Activated CD8-positive, alpha-beta memory T cell treated with anti-CD3 and anti-CD28 coated beads, Interleukin-2, amount 50 U/mL, for 1 hour (primary cell): ENCODE results near the gene ZNF546.
"Not testable (repeated sequence)": the region's sequence is repeated elsewhere in the genome, so short reads cannot be mapped to it uniquely, and the experiment has no call there.

ENCODE experiments used
- DNase-seq: peaks from one replicate; pipeline ENCODE4 v3.0.0-alpha.2; 2020; ENCODE audit errors: extremely low read depth

The ZNF546 gene

DNA sequence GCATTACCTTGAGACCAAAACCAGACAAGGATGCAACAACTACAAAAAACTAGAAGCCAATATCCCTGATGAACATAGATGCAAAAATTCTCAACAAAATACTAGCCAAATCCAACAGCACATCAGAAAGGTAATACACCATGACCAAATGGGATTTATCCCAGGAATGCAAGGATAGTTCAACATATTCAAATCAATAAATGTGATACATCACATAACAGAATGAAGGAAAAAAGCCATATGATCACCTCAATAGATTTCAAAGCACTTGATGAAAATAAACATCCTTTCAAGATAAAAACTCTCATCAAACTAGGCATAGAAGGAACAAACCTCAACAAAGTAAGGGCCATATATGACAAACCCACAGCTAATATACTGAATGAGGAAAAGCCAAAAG lies 10.2 kb upstream of the ZNF546 start:
- DNase-seq, result no peak

GRCh38 chr19:39987167-39987566 lies 9.7 kb upstream of the ZNF546 start:
- DNase-seq, result no peak

DNA sequence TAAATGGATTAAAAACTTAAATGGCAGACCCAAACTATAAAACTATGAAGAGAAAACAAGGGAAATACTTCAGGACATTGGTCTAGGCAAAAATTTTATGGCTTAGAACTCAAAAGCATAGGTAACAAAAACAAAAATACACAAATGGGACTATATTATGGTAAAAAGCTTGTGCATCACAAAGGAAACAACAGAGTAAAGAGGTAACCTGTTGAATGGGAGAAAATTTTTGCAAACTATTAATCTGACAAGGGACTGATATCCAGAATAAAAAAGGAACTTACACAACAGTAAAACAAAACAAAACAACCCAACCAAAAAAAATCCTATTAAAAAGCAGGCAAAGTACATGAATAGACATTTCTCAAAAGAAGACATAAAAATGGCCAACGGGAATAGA lies 9.3 kb upstream of the ZNF546 start:
- DNase-seq, result no peak

DNA sequence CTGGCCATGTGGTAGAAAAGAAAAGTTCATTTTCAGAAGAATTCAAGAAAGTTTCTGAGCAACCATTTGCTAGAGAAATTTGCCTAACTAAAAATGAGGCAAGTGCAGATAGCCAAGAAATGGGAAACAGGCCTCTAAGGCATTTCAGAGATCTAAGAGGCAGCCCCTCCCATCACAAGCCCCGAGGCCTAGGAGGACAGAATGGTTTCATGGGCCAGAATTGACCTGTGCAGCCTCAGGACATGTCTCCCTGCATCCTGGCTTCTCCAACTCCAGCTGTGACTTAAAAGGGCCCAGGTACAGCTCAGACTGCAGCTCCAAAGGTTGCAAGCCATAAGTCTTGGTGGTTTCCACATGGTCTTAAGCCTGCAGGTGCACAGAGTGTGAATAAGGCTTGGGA lies 3.3 kb upstream of the ZNF546 start:
- DNase-seq, result no peak

- DNase-seq, result no peak
Measured at GRCh38 chr19:39994361-39994760, 2.5 kb upstream of the ZNF546 start.

- no peak for DNase-seq
Measured at GRCh38 chr19:39995794-39996193, 1.1 kb upstream of the ZNF546 start.

DNA sequence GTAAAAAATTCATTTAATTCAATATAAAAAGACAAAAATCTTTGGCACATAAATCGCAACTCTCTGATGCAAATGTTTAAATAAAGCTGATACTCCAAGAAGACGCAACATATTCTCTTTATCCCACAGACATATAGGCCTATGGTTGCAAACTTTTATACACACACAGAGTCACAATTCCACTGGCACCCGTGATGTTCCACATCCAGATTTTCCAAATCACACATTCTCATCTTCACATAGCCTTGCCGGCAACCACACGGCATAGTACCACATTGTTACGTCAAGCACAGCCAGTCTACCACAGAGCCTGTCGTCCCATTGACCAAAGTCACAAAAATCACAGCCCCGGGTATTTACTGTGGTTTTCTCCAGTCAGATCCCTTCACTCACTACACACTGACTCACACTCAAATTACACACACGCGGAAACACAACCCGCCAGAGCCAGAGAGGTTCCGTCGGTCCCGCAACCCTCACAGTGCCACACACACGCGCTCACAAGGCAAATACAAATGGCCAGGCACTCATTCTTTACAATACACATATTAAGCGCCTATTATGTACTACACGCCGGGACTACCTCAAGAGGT lies 546 bp upstream of the ZNF546 start:
- peak; percentile 32 for DNase-seq

DNA sequence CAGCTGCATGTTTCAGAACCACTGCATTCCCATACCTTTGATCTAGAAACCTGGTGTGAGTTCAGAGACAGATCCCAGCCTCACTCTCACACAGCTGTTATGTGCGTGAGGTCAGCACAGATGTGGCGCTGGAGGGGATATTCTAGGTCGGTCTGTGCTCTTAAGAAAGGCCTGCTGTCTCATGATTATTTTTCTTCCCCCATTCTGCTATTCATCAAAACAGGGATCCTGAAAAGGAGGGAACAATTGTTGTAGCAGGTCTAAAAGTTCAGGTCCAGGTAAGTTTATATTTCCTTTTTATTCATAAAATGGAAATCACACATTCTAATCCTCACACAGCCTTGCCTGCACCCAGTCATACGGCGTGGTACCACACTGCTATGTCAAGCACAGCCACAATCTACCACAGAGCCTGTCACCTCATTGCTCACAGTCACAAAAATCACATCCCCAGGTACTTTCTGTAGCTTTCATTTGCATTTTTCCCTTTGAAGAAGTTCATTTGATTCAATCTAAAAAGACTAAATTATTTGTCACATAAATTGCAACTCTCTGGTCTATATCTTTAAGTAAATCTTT lies 867 bp downstream of the ZNF546 start:
- no peak for DNase-seq

- no peak for DNase-seq
Measured at GRCh38 chr19:39998501-39998900, 1.6 kb downstream of the ZNF546 start.

DNA sequence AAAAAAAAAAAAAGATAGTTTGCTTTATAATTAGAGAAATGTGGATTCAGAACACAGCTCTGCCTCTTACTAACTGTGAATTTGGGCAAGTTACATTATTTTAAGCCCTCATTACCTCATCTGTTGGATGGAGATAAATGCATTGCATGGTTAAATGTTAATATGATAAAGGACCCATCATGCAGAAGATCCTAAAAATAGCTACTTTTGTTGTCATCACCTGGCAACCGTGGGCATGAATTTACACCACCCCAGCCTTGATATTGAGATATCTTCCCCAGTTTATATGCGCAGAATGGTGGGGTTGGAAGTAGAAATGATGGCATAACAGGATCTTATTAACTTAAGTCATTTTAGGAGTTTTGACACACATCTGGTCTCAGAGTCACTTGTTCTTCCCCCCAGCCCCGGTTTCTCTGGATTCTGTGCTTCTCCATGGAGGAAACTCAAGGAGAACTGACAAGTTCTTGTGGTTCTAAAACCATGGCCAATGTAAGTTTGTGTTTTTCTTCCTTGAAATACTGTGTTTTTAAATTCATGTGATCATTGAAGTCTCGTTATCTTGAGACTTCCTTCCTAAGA lies 8.9 kb downstream of the ZNF546 start:
- DNase-seq, result no peak

GRCh38 chr19:40006273-40006691 lies 9.4 kb downstream of the ZNF546 start:
- no peak for DNase-seq

DNA sequence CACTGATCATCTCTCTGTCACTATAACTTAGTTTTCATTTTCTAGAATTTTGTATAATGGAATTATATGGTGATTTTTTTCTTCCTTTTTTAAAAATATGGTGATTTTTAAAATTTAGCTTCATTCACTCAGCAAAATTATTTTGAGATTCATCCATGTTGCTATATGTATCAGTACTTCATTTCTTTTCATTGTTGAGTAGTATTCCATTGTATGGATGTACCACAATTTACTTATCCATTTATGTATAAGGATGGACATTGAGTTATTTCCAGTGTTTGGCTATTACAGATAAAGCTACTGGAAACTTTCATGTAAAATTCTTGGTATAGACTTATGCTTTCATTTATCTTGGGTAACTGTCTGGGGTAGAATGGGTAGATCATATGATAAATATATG lies 12.8 kb downstream of the ZNF546 start:
- DNase-seq, result no peak

DNA sequence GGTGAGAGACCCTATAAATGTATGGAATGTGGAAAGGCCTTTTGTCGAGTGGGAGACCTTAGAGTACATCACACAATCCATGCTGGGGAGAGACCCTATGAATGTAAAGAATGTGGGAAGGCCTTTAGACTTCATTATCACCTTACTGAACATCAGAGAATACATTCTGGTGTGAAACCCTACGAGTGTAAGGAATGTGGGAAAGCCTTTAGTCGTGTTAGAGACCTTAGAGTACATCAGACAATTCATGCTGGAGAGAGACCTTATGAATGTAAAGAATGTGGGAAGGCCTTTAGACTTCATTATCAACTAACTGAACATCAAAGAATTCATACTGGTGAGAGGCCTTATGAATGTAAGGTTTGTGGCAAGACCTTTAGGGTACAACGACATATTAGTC lies 17.1 kb downstream of the ZNF546 start:
- no peak for DNase-seq

DNA sequence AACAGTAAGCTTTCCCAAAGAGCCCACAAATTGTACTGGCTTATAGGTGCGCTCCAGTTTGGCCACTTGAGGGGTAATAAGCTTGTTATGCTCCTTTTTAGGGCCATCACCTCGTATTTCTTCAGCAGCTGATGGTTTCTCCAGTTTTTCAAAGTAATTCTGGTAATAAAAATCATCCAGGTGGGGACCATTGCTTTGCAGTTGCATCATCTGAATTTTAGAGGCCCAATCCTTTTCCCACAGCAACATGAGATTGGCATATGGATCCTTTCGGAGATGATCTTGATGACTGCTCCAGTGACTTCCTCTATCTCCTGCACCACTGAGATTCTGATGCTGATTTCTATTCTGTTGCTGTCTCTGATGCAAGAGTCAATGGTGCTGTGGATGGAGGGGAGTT lies 27.1 kb downstream of the ZNF546 start:
- DNase-seq, result no peak

DNA sequence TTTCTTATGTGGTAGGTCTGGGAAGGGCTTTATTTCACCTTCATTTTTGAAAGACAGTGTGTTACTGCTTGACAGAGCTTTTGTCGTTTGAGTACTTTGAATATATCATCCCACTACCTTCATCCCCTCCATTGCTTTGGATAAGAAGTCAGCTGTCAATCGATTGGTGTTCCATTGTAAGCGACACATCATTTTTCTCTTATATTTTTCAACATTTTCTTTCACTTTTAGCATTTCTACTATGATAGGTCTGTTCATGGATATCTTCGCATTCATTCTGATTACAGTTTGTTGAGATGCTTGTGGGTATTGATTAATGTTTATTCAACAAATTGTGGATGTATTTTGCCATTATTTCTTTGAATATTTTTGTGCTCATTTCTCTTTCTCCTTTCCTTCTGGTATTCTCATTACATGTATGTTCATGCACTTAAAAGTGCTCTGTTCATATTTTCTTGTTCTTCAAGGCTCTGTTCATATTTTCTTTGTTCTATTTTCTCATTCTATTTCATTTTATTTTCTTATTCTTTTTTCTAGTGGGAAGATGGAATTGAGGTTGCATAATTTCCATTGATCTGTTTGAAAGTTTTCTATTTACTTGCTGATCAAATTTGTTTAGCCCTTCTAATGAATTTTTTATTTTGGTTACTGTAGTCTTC lies 29.2 kb downstream of the ZNF546 start:
- no peak for DNase-seq

- no peak for DNase-seq
Measured at GRCh38 chr19:40026597-40026970, 29.7 kb downstream of the ZNF546 start.

- DNase-seq, result no peak
Measured at GRCh38 chr19:40033989-40034560, 37.2 kb downstream of the ZNF546 start.

DNA sequence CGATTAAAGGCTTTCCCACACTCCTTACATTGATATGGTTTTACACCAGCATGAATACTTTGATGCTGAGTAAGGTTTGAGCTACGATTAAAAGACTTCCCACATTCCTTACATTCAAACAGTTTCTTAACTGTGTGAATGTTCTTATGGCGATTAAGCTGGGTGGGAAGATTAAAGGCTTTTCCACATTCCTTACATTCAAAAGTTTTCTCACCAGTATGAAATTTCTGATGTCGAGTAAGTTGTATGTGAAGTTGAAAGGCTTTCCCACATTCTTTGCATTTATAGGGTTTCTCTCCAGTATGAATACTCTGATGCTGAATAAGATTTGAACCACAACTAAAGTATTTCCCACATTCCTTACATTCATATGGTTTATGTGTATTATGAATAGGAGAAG lies 39.1 kb downstream of the ZNF546 start:
- no peak for DNase-seq

DNA sequence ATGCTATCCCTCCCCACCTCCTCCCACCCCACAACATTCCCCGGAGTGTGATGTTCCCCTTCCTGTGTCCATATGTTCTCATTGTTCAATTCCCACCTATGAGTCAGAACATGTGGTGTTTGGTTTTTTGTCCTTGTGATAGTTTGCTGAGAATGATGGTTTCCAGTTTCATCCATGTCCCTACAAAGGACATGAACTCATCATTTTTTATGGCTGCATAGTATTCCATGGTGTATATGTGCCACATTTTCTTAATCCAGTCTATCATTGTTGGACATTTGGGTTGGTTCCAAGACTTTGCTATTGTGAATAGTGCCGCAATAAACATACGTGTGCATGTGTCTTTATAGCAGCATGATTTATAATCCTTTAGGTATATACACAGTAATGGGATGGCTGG lies 41.2 kb downstream of the ZNF546 start:
- DNase-seq, result not testable (repeated sequence)

DNA sequence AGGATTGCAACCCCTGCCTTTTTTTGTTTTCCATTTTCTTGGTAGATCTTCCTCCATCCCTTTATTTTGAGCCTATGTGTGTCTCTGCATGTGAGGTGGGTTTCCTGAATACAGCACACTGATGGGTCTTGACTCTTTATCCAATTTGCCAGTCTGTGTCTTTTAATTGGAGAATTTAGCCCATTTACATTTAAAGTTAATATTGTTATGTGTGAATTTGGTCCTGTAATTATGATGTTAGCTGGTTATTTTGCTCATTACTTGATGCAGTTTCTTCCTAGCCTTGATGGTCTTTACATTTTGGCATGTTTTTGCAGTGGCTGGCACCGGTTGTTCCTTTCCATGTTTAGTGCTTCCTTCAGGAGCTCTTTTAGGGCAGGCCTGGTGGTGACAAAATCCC lies 44.9 kb downstream of the ZNF546 start:
- not testable (repeated sequence) for DNase-seq

DNA sequence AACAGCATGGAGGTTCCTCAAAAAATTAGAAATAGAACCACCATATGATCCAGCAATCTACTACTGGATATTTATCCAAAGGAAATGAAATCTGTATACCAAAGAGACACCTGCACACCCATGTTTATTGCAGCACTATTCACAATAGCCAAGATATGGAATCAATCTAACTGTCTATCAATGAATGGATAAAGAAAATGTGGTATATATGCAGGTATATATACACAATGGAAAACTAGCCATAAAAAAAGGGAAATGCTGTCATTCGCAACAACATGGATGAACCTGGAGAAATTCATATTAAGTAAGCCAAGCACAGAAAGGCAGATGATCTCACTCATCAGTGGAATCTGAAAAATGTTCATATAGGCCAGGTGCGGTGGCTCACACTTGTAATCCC lies 56.6 kb downstream of the ZNF546 start:
- no peak for DNase-seq

- DNase-seq, result no peak
Measured at GRCh38 chr19:40054632-40055031, 57.8 kb downstream of the ZNF546 start.

DNA sequence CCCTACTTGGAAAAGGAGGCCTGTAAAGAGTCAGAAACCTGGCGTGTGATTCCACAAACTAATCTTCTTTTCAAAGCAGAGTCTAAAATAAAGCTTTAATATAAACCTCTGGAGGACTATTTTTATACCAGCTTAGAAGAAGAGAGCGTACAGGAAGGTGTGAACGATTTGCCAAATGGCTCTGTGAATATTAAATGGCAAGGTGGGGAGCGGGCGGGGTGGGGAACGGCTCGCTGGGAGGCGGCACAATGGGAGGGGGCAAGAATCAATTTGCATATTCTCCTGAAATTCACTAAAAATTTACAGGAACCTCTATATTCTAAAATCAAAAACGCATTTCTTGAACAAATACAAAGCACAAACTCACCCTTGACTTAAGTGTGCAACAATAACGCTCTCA lies 58.2 kb downstream of the ZNF546 start:
- no peak for DNase-seq
